ENCODE measurements around the gene SLC29A2. TPM values are rescaled to one million over a fixed set of nuclear protein-coding genes. Genes with fewer than 3 reads are reported as not detected.
"Not testable (repeated sequence)": the region's sequence is repeated elsewhere in the genome, so short reads cannot be mapped to it uniquely, and the experiment has no call there.

Gene SLC29A2
- total and polyA plus RNA-seq, 3 donors from 2014 or later, result 1.2 to 3.1 (median 1.6) TPM

DNA sequence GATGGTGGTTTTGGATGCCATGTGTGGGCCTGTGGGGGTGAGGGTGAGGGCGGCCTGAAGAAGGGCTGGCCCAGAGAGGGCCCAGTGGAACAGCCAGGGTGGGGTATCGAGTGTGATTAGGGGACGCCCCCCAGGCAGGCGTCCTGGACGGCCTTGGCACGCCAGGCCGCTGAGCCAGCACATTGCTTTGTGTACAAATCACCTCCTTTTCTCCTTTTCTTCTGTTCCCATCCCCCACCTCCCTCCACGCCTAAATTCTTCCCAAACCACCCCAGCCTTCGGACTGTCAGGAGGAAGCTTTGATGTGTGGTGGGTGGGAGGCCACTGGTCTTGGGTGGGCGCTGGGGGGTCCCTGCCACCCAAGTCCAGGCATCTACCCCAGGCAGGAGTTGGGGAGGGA is 46.9 kb downstream of the SLC29A2 start:
- DNase-seq, result no peak

DNA sequence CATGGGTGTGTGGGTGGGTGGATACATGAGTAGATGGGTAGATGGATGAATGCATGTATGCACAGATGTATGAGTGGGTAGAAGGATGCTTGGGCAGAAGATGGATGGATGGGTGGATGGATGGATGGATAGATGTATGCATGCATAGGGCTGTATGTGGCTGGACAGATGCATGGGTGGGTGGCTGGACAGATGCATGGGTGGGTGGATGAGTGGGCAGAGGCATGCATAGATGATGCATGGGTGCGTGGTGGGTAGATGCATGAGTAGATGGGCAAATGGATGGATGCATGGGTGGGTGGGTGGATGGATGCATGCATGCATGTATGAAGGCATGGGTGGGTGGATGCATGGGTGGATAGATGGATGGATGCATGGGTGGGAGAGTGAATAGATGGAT is 47.9 kb downstream of the SLC29A2 start:
- 84 to 91% methylated on average over 1 of the region's 1 CpG for WGBS, 2 donors
- Histone ChIP-seq H3K27me3 (no peaks in the 10 kb centered on the region), H3K27ac (no peak overlapping the region), H3K4me3 (no peak overlapping the region), H3K36me3 (ENCODE audit: low read depth, missing control alignments) (no peaks in the 10 kb centered on the region), H3K9me3 (no peaks in the 10 kb centered on the region), H3K4me1 (peaks cover 24% of the 10 kb centered on the region)
- DNase-seq, result no peak
- no peak for TF ChIP-seq POLR2A (IDR thresholded peaks at IDR 0.05)
- TF ChIP-seq, protein P1, sequence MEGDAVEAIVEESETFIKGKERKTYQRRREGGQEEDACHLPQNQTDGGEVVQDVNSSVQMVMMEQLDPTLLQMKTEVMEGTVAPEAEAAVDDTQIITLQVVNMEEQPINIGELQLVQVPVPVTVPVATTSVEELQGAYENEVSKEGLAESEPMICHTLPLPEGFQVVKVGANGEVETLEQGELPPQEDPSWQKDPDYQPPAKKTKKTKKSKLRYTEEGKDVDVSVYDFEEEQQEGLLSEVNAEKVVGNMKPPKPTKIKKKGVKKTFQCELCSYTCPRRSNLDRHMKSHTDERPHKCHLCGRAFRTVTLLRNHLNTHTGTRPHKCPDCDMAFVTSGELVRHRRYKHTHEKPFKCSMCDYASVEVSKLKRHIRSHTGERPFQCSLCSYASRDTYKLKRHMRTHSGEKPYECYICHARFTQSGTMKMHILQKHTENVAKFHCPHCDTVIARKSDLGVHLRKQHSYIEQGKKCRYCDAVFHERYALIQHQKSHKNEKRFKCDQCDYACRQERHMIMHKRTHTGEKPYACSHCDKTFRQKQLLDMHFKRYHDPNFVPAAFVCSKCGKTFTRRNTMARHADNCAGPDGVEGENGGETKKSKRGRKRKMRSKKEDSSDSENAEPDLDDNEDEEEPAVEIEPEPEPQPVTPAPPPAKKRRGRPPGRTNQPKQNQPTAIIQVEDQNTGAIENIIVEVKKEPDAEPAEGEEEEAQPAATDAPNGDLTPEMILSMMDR (IDR thresholded peaks at IDR 0.05), result no peak
- intact Hi-C loops (cut with DNase I; ENCODE audit: low total_unique reads), result no loop called here

More for the DNA sequence above, 46.9 kb downstream of the SLC29A2 start:
- intact Hi-C loops (cut with DNase I; ENCODE audit: low total_unique reads), result no loop called here
- H3K9me3 ChIP-seq, result no peaks in the 10 kb centered on the region
- TF ChIP-seq, protein P1 (IDR thresholded peaks at IDR 0.05), result no peak
- no peak for TF ChIP-seq POLR2A (IDR thresholded peaks at IDR 0.05)
- no peaks in the 10 kb centered on the region for H3K27me3 ChIP-seq
- H3K27ac ChIP-seq, result no peak overlapping the region
- H3K36me3 ChIP-seq (ENCODE audit: low read depth, missing control alignments), result no peaks in the 10 kb centered on the region
- 58 to 60% methylated on average over 10 of the region's 10 CpGs for WGBS, 2 donors
- H3K4me3 ChIP-seq, result no peak overlapping the region
- H3K4me1 ChIP-seq, result peaks cover 25% of the 10 kb centered on the region

DNA sequence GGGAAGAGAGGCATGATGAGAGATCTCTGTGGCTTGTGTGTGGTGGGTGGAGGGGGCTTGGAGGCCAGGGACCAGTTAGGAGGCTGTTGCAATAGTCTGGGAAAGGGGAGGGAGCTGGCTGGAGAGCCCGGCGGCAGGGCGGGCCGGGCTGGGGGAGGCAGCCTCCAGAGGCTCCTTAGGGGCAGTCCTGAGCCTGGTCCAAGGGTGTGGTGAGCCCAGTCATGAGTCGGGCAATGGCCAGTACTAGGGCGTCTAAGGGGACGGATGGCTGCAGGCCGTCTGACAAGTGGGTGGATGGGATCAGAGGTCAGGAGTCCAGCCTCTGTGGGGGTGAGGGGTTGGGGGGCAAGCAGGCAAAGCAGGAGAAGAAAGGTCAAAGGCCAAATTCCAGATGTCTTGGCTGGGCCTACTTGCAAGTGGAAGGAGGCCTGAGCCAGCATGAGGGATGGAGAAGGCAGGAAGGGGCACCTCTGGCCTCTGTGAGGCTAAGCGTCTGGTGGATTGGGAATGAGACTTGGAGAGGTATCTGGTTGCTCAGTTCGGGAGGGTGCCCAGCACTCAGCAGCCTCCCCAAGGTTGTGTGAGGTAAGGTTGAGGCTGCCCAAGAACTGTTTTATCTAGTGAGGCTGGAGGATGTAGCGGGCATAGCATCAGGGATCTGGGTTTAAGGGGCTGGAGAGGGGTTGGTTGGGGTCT is 48.7 kb downstream of the SLC29A2 start:
- Histone ChIP-seq H3K4me1 (peaks cover 19% of the 10 kb centered on the region), H3K27me3 (no peaks in the 10 kb centered on the region), H3K4me3 (no peak overlapping the region), H3K9me3 (no peaks in the 10 kb centered on the region), H3K36me3 (ENCODE audit: low read depth, missing control alignments) (no peaks in the 10 kb centered on the region), H3K27ac (no peak overlapping the region)
- no peak for DNase-seq
- TF ChIP-seq POLR2A (IDR thresholded peaks at IDR 0.05), result no peak
- TF ChIP-seq, protein P1 (IDR thresholded peaks at IDR 0.05), result no peak
- WGBS, 2 donors, result 64 to 66% methylated on average over 11 of the region's 11 CpGs
- intact Hi-C loops (cut with DNase I; ENCODE audit: low total_unique reads), result no loop called here

DNA sequence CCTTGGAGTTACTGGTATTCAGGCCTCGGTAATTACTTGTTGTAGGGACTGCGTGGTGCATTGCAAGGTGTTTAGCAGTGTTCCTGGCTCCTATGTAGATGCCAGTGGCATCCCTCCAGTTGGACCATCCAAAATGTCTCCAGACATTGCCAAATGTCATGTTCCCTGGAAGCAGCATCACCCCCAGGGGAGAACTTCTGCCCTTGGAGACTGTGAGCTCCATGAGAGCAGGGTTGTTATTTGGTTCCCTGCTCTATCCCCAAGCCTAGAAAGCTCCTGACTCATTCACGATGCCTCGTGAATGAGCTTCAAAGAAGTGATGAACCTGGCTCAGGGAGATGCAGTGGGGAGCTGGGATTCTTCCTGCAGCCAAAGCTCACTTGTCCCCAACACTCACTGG is 50.0 kb downstream of the SLC29A2 start:
- Histone ChIP-seq H3K4me1 (peaks cover 19% of the 10 kb centered on the region), H3K27me3 (no peaks in the 10 kb centered on the region), H3K27ac (no peak overlapping the region), H3K4me3 (no peak overlapping the region), H3K9me3 (no peaks in the 10 kb centered on the region), H3K36me3 (ENCODE audit: low read depth, missing control alignments) (no peaks in the 10 kb centered on the region)
- WGBS, 2 donors, result 70 to 88% methylated on average over 2 to 4 of the region's 4 CpGs
- TF ChIP-seq POLR2A (IDR thresholded peaks at IDR 0.05), result no peak
- TF ChIP-seq, protein P1 (IDR thresholded peaks at IDR 0.05), result no peak
- intact Hi-C loops (cut with DNase I; ENCODE audit: low total_unique reads), result no loop called here
- DNase-seq, result no peak

DNA sequence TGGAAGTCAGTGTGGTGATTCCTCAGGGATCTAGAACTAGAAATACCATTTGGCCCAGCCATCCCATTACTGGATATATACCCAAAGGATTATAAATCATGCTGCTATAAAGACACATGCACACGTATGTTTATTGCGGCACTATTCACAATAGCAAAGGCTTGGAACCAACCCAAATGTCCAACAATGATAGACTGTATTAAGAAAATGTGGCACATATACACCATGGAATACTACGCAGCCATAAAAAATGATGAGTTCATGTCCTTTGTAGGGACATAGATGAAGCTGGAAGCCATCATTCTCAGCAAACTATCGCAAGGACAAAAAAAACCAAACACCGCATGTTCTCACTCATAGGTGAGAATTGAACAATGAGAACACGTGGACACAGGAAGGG is 50.8 kb downstream of the SLC29A2 start:
- H3K36me3 ChIP-seq (ENCODE audit: low read depth, missing control alignments); intact Hi-C loops (cut with DNase I; ENCODE audit: low total_unique reads); H3K27me3 ChIP-seq; H3K9me3 ChIP-seq; H3K4me3 ChIP-seq; DNase-seq; H3K27ac ChIP-seq: not testable (repeated sequence)
- 92 to 97% methylated on average over 6 of the region's 6 CpGs for WGBS, 2 donors
- H3K4me1 ChIP-seq, result peaks cover 13% of the 10 kb centered on the region

DNA sequence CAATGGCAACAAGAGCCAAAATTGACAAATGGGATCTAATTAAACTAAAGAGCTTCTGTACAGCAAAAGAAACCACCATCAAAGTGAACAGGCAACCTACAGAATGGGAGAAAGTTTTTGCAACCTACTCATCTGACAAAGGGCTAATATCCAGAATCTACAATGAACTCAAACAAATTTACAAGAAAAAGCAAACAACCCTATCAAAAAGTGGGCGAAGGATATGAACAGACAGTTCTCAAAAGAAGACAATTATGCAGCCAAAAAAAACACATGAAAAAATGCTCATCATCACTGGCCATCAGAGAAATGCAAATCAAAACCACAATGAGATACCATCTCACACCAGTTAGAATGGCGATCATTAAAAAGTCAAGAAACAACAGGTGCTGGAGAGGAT is 51.3 kb downstream of the SLC29A2 start:
- DNase-seq; H3K9me3 ChIP-seq; intact Hi-C loops (cut with DNase I; ENCODE audit: low total_unique reads); H3K4me3 ChIP-seq; H3K27me3 ChIP-seq; H3K27ac ChIP-seq; H3K36me3 ChIP-seq (ENCODE audit: low read depth, missing control alignments): not testable (repeated sequence)
- peaks cover 13% of the 10 kb centered on the region for H3K4me1 ChIP-seq
- WGBS, 2 donors, result 94 to 96% methylated on average over 2 of the region's 2 CpGs
